Measurements from ENCODE around the gene PRR14L.
"Not testable (repeated sequence)": the region's sequence is repeated elsewhere in the genome, so short reads cannot be mapped to it uniquely, and the experiment has no call there.

DNA sequence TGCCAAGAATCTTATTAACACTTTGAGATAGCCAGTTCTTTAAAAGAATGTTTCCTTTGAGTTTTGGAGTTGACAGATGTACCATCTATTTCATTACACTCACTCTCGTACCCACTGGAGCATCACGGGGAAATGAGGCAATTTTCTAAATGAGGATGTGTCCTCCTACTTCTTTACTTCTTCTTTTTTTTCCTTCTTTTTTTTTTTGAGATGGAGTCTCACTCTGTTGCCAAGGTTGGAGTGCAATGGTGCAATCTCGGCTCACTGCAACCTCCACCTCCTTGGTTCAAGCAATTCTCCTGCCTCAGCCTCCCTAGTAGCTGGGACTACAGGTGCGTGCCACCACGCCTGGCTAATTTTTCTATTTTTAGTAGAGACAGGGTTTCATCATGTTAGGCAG, 75.7 kb downstream of the PRR14L start:
- TF ChIP-seq, protein P1, sequence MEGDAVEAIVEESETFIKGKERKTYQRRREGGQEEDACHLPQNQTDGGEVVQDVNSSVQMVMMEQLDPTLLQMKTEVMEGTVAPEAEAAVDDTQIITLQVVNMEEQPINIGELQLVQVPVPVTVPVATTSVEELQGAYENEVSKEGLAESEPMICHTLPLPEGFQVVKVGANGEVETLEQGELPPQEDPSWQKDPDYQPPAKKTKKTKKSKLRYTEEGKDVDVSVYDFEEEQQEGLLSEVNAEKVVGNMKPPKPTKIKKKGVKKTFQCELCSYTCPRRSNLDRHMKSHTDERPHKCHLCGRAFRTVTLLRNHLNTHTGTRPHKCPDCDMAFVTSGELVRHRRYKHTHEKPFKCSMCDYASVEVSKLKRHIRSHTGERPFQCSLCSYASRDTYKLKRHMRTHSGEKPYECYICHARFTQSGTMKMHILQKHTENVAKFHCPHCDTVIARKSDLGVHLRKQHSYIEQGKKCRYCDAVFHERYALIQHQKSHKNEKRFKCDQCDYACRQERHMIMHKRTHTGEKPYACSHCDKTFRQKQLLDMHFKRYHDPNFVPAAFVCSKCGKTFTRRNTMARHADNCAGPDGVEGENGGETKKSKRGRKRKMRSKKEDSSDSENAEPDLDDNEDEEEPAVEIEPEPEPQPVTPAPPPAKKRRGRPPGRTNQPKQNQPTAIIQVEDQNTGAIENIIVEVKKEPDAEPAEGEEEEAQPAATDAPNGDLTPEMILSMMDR (IDR thresholded peaks at IDR 0.05), result not testable (repeated sequence)
- not testable (repeated sequence) for TF ChIP-seq EP300 (IDR thresholded peaks at IDR 0.05)

Measured in upper lobe of left lung (tissue), 4 donors.